ENCODE results near the gene SNX6. TPM values are rescaled to one million over a fixed set of nuclear protein-coding genes. Genes with fewer than 3 reads are reported as not detected.

SNX6 gene
- 60.4 TPM for total RNA-seq
- long read RNA-seq, transcript SNX6-201 (14 exons, 2,001 nt): major isoform, 152 of 204 reads
- long read RNA-seq, transcript SNX6-202 (13 exons, 3,398 nt): minor isoform, 15 of 204 reads
- long read RNA-seq, partial matches to known transcripts: 10 of 204 reads
- long read RNA-seq, other reads (novel, unspliced or antisense): 26 of 204 reads

DNA sequence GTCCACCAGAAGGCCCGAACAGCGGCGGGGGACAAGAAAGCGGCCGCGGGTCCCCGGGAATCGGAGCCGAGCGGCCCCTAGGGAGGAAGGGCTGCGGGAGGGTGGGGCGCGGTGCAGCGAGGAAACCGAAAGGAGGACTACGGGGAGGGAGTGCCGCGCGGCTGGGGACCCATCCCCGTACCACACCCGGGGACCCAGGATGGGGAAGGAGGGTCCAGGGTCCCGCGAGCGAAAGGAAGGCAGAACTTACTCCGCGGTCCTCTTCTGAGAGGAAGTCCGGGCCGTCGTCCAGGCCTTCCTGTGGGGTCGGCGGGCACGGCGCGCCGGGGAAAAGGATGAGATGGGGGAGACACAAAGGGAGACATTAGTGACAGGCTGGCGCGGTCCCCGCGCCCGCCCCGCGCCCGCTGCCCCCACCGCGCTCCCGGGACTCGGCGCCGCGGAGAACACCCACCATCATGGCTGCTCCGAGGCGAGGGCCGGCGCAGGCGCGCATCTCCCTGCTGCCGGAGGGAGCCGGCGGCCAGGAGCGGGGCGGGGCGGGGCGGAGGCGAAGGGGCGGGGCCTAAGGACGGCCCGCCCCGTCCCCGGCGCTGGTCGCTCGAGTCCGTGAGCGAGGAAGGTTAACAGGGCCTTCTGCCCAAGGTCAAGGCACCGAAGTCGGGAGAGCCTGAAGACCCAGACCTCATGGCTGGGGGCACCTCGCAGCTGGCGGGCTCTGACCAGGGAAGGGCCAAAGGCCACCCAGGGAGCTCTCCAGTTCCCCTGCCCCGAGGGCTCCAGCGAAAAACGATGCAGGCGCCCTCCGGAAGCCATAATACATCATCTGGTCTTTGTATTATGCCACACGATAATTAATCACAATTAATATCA is at the start of gene SNX6:
SNX6 (minus strand) TSS at position 492 of the 873 bp plus-strand sequence; CDS start at position 460, 32 bp downstream.
- DNase-seq: peak; percentile 86
- Histone ChIP-seq H3K27me3 (ENCODE audit: low read depth) (no peaks in the 10 kb centered on the region), H3K36me3 (peaks cover 4% of the 10 kb centered on the region), H3K9me3 (replicated peaks) (no peaks in the 10 kb centered on the region), H3K4me1 (peaks cover 55% of the 10 kb centered on the region), H3K4me3 (peak within 1 kb of the TSS; percentile 89), H3K27ac (replicated peaks) (peak within 1 kb of the TSS; percentile 96)
- intact Hi-C loops (cut with micrococcal nuclease): no loop called here
- TF ChIP-seq, protein P1, sequence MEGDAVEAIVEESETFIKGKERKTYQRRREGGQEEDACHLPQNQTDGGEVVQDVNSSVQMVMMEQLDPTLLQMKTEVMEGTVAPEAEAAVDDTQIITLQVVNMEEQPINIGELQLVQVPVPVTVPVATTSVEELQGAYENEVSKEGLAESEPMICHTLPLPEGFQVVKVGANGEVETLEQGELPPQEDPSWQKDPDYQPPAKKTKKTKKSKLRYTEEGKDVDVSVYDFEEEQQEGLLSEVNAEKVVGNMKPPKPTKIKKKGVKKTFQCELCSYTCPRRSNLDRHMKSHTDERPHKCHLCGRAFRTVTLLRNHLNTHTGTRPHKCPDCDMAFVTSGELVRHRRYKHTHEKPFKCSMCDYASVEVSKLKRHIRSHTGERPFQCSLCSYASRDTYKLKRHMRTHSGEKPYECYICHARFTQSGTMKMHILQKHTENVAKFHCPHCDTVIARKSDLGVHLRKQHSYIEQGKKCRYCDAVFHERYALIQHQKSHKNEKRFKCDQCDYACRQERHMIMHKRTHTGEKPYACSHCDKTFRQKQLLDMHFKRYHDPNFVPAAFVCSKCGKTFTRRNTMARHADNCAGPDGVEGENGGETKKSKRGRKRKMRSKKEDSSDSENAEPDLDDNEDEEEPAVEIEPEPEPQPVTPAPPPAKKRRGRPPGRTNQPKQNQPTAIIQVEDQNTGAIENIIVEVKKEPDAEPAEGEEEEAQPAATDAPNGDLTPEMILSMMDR (IDR thresholded peaks at IDR 0.05; ENCODE audit: borderline replicate concordance): no peak

DNA sequence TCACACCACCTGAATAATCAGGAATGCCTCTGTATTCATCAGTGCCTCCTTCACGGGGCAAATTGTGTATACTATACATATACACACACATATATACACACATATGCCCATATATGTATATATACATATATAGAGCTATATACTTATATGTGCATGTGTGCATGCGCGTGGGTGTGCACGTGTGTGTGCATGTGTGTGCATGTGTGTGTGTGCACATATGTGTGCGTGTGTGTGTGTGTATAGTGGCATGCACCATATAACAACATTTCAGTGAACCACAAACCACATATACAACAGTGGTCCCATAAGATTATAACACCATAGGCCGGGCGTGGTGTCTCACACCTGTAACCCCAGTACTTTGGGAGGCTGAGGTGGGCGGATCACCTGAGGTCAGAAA is 48.8 kb upstream of the SNX6 start:
- TF ChIP-seq, protein P1 (IDR thresholded peaks at IDR 0.05; ENCODE audit: borderline replicate concordance): no peak
- intact Hi-C loops (cut with micrococcal nuclease): no loop called here

DNA sequence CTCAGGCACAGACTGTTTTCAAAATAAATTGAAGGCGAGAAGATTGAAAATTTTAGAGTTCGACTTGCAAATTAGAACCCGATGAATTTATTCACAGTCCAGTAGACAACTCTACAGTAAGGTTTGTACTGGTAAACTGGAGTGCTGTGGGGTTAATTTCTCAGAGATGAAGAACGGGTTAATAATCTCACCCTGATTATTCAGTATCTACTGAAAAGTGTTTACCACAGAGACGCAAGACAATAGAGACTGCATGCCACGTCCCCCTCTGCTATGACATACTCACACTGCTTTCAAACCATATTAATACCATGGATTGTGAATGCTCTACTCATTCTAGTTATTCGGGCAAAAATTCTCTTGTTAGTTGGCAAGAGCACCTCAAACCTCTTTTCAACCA is 48.4 kb upstream of the SNX6 start:
- H3K36me3 ChIP-seq: no peaks in the 10 kb centered on the region
- no peaks in the 10 kb centered on the region for H3K27me3 ChIP-seq (ENCODE audit: low read depth)
- intact Hi-C loops (cut with micrococcal nuclease): no loop called here
- TF ChIP-seq, protein P1 (IDR thresholded peaks at IDR 0.05; ENCODE audit: borderline replicate concordance): no peak
- no peak overlapping the region for H3K4me3 ChIP-seq
- peaks cover 3% of the 10 kb centered on the region for H3K9me3 ChIP-seq (replicated peaks)
- no peak overlapping the region for H3K27ac ChIP-seq (replicated peaks)
- no peaks in the 10 kb centered on the region for H3K4me1 ChIP-seq
- no peak for DNase-seq

More for the DNA sequence above, 48.8 kb upstream of the SNX6 start:
- no peak overlapping the region for H3K27ac ChIP-seq (replicated peaks)
- H3K4me3 ChIP-seq: no peak overlapping the region
- DNase-seq: no peak
- H3K4me1 ChIP-seq: no peaks in the 10 kb centered on the region
- H3K36me3 ChIP-seq: no peaks in the 10 kb centered on the region
- peaks cover 1% of the 10 kb centered on the region for H3K9me3 ChIP-seq (replicated peaks)
- no peaks in the 10 kb centered on the region for H3K27me3 ChIP-seq (ENCODE audit: low read depth)

DNA sequence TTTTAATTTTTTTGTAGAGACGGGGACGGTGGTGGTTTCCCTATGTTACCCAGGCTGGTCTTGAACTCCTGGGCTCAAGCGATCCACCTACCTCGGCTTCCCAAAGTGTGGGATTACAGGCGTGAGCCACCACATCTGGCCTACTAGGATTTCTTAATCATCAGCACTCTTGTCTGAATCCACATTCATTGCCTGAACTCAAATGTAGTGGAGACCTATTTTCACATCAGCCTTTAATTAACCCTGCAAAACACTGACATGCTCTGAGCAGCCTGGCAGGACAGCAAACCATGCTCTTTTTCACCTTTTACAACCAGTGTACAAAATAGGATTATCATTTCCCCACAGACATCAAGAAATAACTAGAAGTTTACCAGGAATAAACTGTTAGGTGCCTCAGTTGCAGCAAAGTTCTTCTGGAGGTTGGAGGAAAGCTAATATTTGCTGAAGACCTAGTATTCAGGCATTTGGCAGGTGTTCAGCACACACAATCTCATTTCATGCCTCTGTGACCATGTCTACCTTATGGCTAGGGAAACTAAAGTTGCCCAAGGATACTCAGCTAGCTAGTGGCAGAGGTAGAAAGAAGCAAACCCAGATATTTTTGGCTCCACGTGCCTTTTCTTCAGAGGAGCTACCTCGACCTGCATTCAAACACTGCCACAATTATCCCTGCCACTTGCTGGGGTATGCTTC is 46.7 kb upstream of the SNX6 start:
- Histone ChIP-seq H3K9me3 (replicated peaks) (peaks cover 3% of the 10 kb centered on the region), H3K27me3 (ENCODE audit: low read depth) (no peaks in the 10 kb centered on the region), H3K4me1 (no peaks in the 10 kb centered on the region), H3K27ac (replicated peaks) (no peak overlapping the region), H3K4me3 (no peak overlapping the region), H3K36me3 (no peaks in the 10 kb centered on the region)
- DNase-seq: no peak
- intact Hi-C loops (cut with micrococcal nuclease): no loop called here
- TF ChIP-seq, protein P1 (IDR thresholded peaks at IDR 0.05; ENCODE audit: borderline replicate concordance): no peak

DNA sequence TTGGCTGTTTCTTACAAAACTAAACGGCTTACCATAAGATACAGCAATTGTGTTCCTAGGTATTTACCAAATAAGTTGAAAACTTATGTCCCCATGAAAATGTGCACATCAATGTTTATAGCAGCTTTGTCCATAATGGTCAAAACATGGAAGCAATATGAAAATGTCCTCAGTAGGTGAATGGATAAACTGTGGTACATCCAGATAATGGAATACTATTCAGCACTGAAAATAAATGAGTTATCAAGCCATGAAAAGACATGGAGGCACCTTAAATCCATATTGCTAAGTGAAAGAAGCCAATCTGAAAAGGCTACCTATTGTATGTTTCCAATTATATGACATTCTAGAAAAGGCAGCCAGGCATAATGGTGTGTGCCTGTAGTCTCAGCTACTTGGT is 43.8 kb upstream of the SNX6 start:
- H3K9me3 ChIP-seq (replicated peaks): peaks cover 3% of the 10 kb centered on the region
- no peak for DNase-seq
- intact Hi-C loops (cut with micrococcal nuclease): loop anchor here (5.0 kb wide), 1 partner anchor 49 kb away; no protein-coding TSS in a partner anchor
- no peaks in the 10 kb centered on the region for H3K36me3 ChIP-seq
- no peaks in the 10 kb centered on the region for H3K27me3 ChIP-seq (ENCODE audit: low read depth)
- H3K4me1 ChIP-seq: no peaks in the 10 kb centered on the region
- H3K4me3 ChIP-seq: no peak overlapping the region
- H3K27ac ChIP-seq (replicated peaks): no peak overlapping the region
- TF ChIP-seq, protein P1 (IDR thresholded peaks at IDR 0.05; ENCODE audit: borderline replicate concordance): no peak
